Ovary (tissue), 9 donors: Measurements from ENCODE around the gene FMNL2. TPM values are rescaled to one million over a fixed set of nuclear protein-coding genes. Genes with fewer than 3 reads are reported as not detected.

Source experiments
- DNase-seq, 5 donors: peaks; one replicate each; pipeline ENCODE4 v3.0.0-alpha.2; 2019 to 2020
- H3K27ac ChIP-seq, 2 donors: fragments of 200-600 bp; one replicate each; pipeline versions ENCODE4 v1.5.1 to v1.8.0; 2019 to 2022
- H3K27me3 ChIP-seq: fragments of 200-600 bp; one replicate; pipeline ENCODE4 v1.8.0; 2022
- H3K36me3 ChIP-seq: fragments of 200-600 bp; sonication (generic); one replicate; pipeline ENCODE4 v1.5.1; 2019
- H3K4me1 ChIP-seq: one replicate; pipeline ENCODE4 v1.8.1; 2013; ENCODE audit warnings: mild to moderate bottlenecking, moderate library complexity; ENCODE audit not compliant: insufficient read depth
- H3K4me3 ChIP-seq: fragments of 200-600 bp; sonication (generic); one replicate; pipeline ENCODE4 v1.5.1; 2017
- H3K9me3 ChIP-seq, 2 donors: fragments of 200-600 bp in 1 of 2; sonication (generic) in 1 of 2; one replicate each; pipeline versions ENCODE4 v1.5.1 to v1.8.1; 2013 to 2019; ENCODE audit warnings: mild to moderate bottlenecking in 1 of 2, moderate library complexity in 1 of 2
- EP300 ChIP-seq: sonication (generic); formaldehyde crosslinking; IDR thresholded peaks from one replicate; pipeline ENCODE4 v1.6.1; 2017; ENCODE audit warnings: antibody characterized with exemption
- POLR2A ChIP-seq: fragments of 450-650 bp; IDR thresholded peaks from one replicate; pipeline ENCODE4 v1.6.1; 2017; ENCODE audit warnings: antibody characterized with exemption, mild to moderate bottlenecking, moderate library complexity
- WGBS, 3 donors: extraction: QIAGEN DNeasy Blood & Tissue Kit in 1 of 3; methylation state at CpG; one replicate each; pipeline versions ENCODE4 v1.1.5 to v1.1.7; 2013 to 2017; 5-methylcytosine and 5-hydroxymethylcytosine counted together
- intact Hi-C, 4 donors: fragments of 100-400 bp; cut with DNase I; formaldehyde crosslinking; loops; one replicate each; pipeline versions ENCODE4 v1.11.0 to v1.15.1; 2022 to 2023
- polyA plus RNA-seq, 2 donors: library from polyadenylated mRNA; stranded (reverse); fragments of 200-250 nt in 1 of 2; fragments of 350-450 nt in 1 of 2; fragmentation: Illumina TruSeq in 1 of 2; extraction: RNeasy Lipid Tissue Mini Kit (QIAGEN cat#74804) in 1 of 2; gene quantifications; one replicate each; pipeline ENCODE4 v1.2.3, GENCODE V29; 2013 to 2014
- total RNA-seq, 7 donors: library from RNA; depleted of rRNA in 2 of 7; stranded (reverse); fragments of >200 nt in 2 of 7; fragmentation: NEBNext Ultra II Directional in 3 of 7; extraction: Animal tissue kit (Norgen Biotek cat#: 25700) in 3 of 7; gene quantifications; one replicate each; pipeline versions ENCODE4 v1.1.0 to v1.2.4, GENCODE V29; 2016 to 2023
- TF ChIP-seq, protein P1 (sequence below), 3 donors: fragments of 450-650 bp in 2 of 3; fragments of 200-600 bp in 1 of 3; IDR thresholded peaks; one replicate each; pipeline versions ENCODE4 v1.5.1 to v1.8.0; 2016 to 2022; ENCODE audit warnings: antibody characterized with exemption in 3 of 3, mild to moderate bottlenecking in 1 of 3
- donor health status: DM: no; HTN: no; CAD: no; lungs with moderate emphysema.
- donor health status: DM: no; HTN: no; CAD: no.
- donor health status: Bipolar disorder and iron deficiency.
- donor health status: DM: yes; HTN: yes; CAD: no.
- donor health status: DM: no; HTN: no; CAD: no.
- donor health status: DM: yes; HTN: yes; CAD: no.

Gene FMNL2
- total and polyA plus RNA-seq, 9 donors, result 30.3 to 89.1 (median 51.3) TPM

DNA sequence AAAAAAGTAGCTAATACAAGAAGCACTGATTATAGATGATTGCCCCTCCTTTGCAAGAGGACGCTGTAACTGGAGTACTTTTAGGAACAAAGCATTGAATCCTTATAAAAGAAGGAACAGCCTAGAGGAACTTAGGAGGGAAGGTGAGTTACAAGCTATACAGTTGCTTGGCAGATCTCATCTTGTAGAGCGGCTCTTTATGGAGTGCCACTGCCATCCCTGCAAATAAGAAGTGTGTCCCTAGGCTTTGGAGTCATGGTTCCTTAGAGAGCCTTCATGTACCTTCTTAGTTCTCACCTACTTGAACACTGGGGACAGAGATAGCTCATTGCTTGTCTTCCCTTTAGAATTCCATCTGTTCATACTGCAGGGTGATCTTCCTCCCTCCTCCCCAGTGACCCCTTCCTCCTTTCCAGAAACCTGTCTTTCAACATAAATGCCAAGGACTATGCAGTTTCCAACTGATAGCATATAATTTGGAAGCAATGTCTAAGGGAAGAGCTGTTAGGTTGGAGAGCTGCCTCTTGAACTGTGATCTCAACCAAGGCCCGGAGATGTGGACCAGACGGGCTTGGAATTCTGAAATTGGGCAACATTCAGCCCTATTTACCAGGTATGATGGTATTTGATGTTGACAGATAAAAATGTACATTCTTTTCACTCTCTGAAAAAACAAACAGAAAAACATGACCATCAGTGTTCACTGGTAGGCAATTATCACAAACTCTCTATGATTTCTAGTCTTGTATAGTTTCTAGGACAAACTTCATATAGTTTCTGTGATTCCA is 7.5 kb downstream of the FMNL2 start:
- no peak for DNase-seq
- TF ChIP-seq POLR2A (no peak), EP300 (no peak)
- TF ChIP-seq, protein P1, sequence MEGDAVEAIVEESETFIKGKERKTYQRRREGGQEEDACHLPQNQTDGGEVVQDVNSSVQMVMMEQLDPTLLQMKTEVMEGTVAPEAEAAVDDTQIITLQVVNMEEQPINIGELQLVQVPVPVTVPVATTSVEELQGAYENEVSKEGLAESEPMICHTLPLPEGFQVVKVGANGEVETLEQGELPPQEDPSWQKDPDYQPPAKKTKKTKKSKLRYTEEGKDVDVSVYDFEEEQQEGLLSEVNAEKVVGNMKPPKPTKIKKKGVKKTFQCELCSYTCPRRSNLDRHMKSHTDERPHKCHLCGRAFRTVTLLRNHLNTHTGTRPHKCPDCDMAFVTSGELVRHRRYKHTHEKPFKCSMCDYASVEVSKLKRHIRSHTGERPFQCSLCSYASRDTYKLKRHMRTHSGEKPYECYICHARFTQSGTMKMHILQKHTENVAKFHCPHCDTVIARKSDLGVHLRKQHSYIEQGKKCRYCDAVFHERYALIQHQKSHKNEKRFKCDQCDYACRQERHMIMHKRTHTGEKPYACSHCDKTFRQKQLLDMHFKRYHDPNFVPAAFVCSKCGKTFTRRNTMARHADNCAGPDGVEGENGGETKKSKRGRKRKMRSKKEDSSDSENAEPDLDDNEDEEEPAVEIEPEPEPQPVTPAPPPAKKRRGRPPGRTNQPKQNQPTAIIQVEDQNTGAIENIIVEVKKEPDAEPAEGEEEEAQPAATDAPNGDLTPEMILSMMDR (IDR thresholded peaks at IDR 0.05), result no peak
- Histone ChIP-seq H3K27me3 (no peaks in the 10 kb centered on the region), H3K4me1 (peaks cover 14% of the 10 kb centered on the region), H3K27ac (no peak overlapping the region), H3K9me3 (no peaks in the 10 kb centered on the region), H3K36me3 (no peaks in the 10 kb centered on the region), H3K4me3 (no peak overlapping the region)
- intact Hi-C loops, result no loop called here
- WGBS, 3 donors, result 87 to 95% (median 94%) methylated on average over 4 of the region's 4 CpGs

DNA sequence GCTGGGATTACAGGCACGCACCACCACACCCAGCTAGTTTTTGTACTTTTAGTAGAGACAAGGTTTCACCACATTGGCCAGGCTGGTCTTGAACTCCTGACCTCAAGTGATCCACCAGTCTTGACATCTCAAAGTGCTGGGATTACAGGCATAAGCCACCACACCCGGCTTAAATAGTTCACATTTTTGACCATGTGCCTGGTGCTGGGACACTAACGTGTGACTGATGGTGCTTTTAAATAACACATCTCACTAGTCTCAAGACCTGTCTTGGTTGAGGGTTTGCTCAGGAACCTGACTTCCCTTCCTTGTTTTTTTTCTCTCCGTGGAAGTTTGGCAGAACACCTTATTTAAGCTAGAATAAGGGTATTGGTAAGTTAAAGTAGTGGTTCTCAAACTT is 8.5 kb downstream of the FMNL2 start:
- H3K27me3 ChIP-seq, result no peaks in the 10 kb centered on the region
- no peak for TF ChIP-seq POLR2A
- TF ChIP-seq EP300, result no peak
- TF ChIP-seq, protein P1 (IDR thresholded peaks at IDR 0.05), result no peak
- no peaks in the 10 kb centered on the region for H3K36me3 ChIP-seq
- intact Hi-C loops, result no loop called here
- DNase-seq, result no peak
- no peak overlapping the region for H3K27ac ChIP-seq
- H3K9me3 ChIP-seq, result no peaks in the 10 kb centered on the region
- 81 to 88% (median 87%) methylated on average over 4 of the region's 4 CpGs for WGBS, 3 donors
- H3K4me3 ChIP-seq, result no peak overlapping the region
- peaks cover 12% of the 10 kb centered on the region for H3K4me1 ChIP-seq

GRCh38 chr2:152344579-152345195 is 9.7 kb downstream of the FMNL2 start:
- intact Hi-C loops, result no loop called here
- peaks cover 12% of the 10 kb centered on the region for H3K4me1 ChIP-seq
- H3K9me3 ChIP-seq, result no peaks in the 10 kb centered on the region
- no peak for DNase-seq
- no peak overlapping the region for H3K27ac ChIP-seq
- TF ChIP-seq POLR2A (no peak), EP300 (no peak)
- TF ChIP-seq, protein P1 (IDR thresholded peaks at IDR 0.05), result no peak
- no peaks in the 10 kb centered on the region for H3K36me3 ChIP-seq
- H3K4me3 ChIP-seq, result no peak overlapping the region
- no peaks in the 10 kb centered on the region for H3K27me3 ChIP-seq

DNA sequence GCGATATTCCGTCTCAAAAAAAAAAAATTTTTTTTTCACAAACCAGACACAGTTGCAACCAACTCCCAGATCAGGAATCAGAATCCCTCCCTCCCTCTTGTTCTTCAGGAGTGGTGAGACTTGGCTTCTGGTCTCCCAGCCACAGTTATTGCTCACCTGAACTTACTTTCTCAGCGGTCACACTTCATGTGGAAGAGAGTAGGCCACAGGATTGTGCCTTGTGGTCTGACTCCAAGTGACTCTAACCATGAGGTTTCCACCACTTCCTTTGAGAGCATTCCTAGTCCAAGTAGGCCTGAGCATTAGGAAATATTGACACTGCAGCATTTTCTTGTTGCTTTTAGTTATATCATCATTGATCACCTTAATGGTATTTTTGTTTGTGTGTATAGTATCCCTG is 12.1 kb downstream of the FMNL2 start:
- no peaks in the 10 kb centered on the region for H3K36me3 ChIP-seq
- no peak overlapping the region for H3K4me3 ChIP-seq
- no peak for DNase-seq
- H3K4me1 ChIP-seq, result peaks cover 5% of the 10 kb centered on the region
- intact Hi-C loops, result no loop called here
- no peaks in the 10 kb centered on the region for H3K27me3 ChIP-seq
- H3K27ac ChIP-seq, result no peak overlapping the region
- TF ChIP-seq EP300, result no peak
- TF ChIP-seq POLR2A, result no peak
- TF ChIP-seq, protein P1 (IDR thresholded peaks at IDR 0.05), result no peak
- H3K9me3 ChIP-seq, result no peaks in the 10 kb centered on the region
- 92 to 97% (median 96%) methylated on average over 3 of the region's 3 CpGs for WGBS, 3 donors
